Common myeloid progenitor, CD34-positive (primary cell): ENCODE data around the gene USP47.

Experiments
- CTCF ChIA-PET: fragments of 350-600 bp; sonication (Branson Sonifier 250); formaldehyde crosslinking; loops from one replicate; lab custom pipeline; 2021; ENCODE audit warnings: antibody characterized with exemption; lab: Charles Lee
- POLR2A ChIA-PET: fragments of 350-600 bp; sonication (Branson Sonifier 250); formaldehyde crosslinking; loops from one replicate; lab custom pipeline; 2021; ENCODE audit warnings: antibody characterized with exemption; lab: Charles Lee
- DNase-seq, 3 donors: peaks; one replicate each; pipeline versions ENCODE4 v3.0.0 to v3.0.0-alpha.2; 2013
- H3K27ac ChIP-seq, 2 experiments: 1 replicate in 1 of 2; 2 replicates in 1 of 2; pipeline ENCODE4 v1.7.0; 2013; ENCODE audit warnings: inconsistent platforms in 2 of 2, low read length in 2 of 2, mild to moderate bottlenecking in 2 of 2, low read depth in 1 of 2, moderate library complexity in 1 of 2; ENCODE audit not compliant: severe bottlenecking in 2 of 2, insufficient read depth in 1 of 2, poor library complexity in 1 of 2
- H3K27me3 ChIP-seq, 5 experiments: replicated peaks in 2 of 5; 1 replicate in 3 of 5; 2 replicates in 2 of 5; pipeline versions ENCODE4 v1.6.1 to v1.7.0; 2013; ENCODE audit warnings: low read length in 4 of 5, mild to moderate bottlenecking in 2 of 5, moderate library complexity in 2 of 5, inconsistent platforms in 1 of 5; ENCODE audit not compliant: insufficient read depth in 5 of 5, control insufficient read depth in 4 of 5
- H3K36me3 ChIP-seq, 4 experiments: 1 replicate in 2 of 4; 2 replicates in 2 of 4; pipeline versions ENCODE4 v1.6.1 to v1.7.0; 2013; ENCODE audit warnings: low read length in 3 of 4, control low read depth in 1 of 4, mild to moderate bottlenecking in 1 of 4; ENCODE audit not compliant: control insufficient read depth in 4 of 4, insufficient read depth in 4 of 4
- H3K4me1 ChIP-seq, 4 experiments: 1 replicate in 3 of 4; 2 replicates in 1 of 4; pipeline versions ENCODE4 v1.6.1 to v1.7.1; 2013; ENCODE audit warnings: low read length in 3 of 4, mild to moderate bottlenecking in 3 of 4, control low read depth in 1 of 4, inconsistent platforms in 1 of 4, moderate library complexity in 1 of 4; ENCODE audit not compliant: control insufficient read depth in 4 of 4, insufficient read depth in 4 of 4; ENCODE audit errors: control extremely low read depth in 1 of 4
- H3K4me3 ChIP-seq, 7 experiments: 1 replicate in 4 of 7; 2 replicates in 3 of 7; pipeline versions ENCODE4 v1.5.1 to v1.7.0; 2013; ENCODE audit warnings: mild to moderate bottlenecking in 7 of 7, low read length in 6 of 7, moderate library complexity in 6 of 7, inconsistent platforms in 2 of 7, low read depth in 2 of 7, control low read depth in 1 of 7; ENCODE audit not compliant: insufficient read depth in 4 of 7, control insufficient read depth in 1 of 7; ENCODE audit errors: extremely low read depth in 1 of 7
- H3K9me3 ChIP-seq, 5 experiments: 1 replicate in 4 of 5; 2 replicates in 1 of 5; pipeline versions ENCODE4 v1.6.1 to v1.7.1; 2013; ENCODE audit warnings: low read length in 4 of 5, mild to moderate bottlenecking in 2 of 5, inconsistent platforms in 1 of 5, low read depth in 1 of 5, moderate library complexity in 1 of 5; ENCODE audit not compliant: control insufficient read depth in 4 of 5, insufficient read depth in 2 of 5; ENCODE audit errors: control extremely low read depth in 1 of 5
- WGBS: methylation state at CpG from one replicate; pipeline ENCODE4 v1.1.5; 2013; ENCODE audit not compliant: insufficient coverage; 5-methylcytosine and 5-hydroxymethylcytosine counted together

USP47 gene

DNA sequence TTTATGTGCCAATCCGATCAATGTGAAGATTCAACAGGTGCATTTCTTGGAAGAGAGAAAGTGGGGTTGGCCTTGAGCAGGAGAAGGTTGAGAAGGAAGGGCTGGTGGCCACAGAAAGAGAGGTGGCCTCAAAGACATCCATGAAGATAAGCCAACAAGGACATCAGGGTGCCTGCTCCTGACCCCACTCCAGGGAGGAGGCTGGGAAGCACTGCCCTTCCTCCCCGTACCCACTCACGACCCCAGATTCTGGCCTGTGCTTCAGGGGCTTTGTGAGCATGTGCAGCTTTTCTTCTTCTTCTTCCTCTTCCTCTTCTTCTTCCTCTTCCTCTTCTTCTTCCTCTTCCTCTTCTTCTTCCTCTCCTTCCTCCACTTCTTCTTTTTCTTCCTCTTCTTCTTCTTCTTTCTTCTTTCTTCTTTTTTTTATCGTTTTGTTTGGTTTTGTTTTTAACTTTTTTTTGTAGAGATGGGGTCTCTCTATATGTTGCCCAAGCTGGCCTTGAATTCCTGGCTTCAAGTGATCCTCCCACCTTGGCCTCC lies 136.4 kb downstream of the USP47 start:
- POLR2A ChIA-PET: interaction anchor here (0.6 kb wide), 1 partner anchor 502 kb away, joined by 3 read pairs; no protein-coding TSS in a partner anchor
- WGBS: 96% methylated on average over 3 of the region's 4 CpGs
- Histone ChIP-seq H3K27me3 (no peaks in the 10 kb centered on the region), H3K4me1 (no peaks in the 10 kb centered on the region), H3K4me3 (no peak overlapping the region), H3K36me3 (no peaks in the 10 kb centered on the region), H3K9me3 (no peaks in the 10 kb centered on the region), H3K27ac (no peak overlapping the region)
- DNase-seq: no peak
- CTCF ChIA-PET: interaction anchor here (1.1 kb wide), 1 partner anchor 12 kb away, joined by 6 read pairs; no protein-coding TSS in a partner anchor

DNA sequence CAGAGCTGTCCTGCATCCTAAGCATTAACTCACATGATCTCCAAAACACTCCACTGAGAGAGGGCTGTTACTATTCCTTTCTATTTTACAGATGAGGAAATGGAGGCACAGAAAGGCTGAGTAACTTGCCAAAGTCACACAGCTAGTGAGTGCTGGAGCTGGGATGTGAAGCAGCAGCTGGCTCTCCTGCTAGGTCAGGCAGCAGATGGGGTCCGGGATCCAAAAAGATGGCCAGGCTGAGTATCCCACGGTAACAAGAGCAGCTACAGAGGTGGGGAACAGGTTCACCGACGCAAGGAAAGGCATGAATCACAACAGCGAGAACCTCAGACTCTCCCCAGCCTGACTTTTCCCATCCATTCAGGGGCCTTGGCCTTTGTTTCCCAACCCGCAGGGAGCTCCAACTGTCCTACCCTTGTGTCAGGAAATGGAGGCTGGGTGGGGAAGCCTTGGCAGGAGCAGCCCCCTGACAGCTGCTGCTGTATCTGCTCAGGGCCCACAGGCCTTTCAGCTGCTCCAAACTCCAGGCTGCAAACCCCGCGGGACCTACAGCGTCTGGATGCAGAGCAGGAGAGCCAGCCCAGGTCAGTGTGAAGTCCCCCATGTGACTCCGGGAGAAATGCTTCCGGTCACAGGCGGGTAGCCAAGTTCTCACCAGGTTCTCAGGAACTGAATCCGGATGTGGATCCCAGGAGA lies 137.2 kb downstream of the USP47 start:
- ChIA-PET POLR2A (interaction anchor here (0.6 kb wide), 1 partner anchor 501 kb away, joined by 3 read pairs; no protein-coding TSS in a partner anchor), CTCF (no interaction called here)
- H3K27me3 ChIP-seq: no peaks in the 10 kb centered on the region
- no peak for DNase-seq
- no peak overlapping the region for H3K4me3 ChIP-seq
- H3K4me1 ChIP-seq: no peaks in the 10 kb centered on the region
- H3K27ac ChIP-seq: no peak overlapping the region
- H3K9me3 ChIP-seq: no peaks in the 10 kb centered on the region
- 90% methylated on average over 12 of the region's 13 CpGs for WGBS
- H3K36me3 ChIP-seq: no peaks in the 10 kb centered on the region

DNA sequence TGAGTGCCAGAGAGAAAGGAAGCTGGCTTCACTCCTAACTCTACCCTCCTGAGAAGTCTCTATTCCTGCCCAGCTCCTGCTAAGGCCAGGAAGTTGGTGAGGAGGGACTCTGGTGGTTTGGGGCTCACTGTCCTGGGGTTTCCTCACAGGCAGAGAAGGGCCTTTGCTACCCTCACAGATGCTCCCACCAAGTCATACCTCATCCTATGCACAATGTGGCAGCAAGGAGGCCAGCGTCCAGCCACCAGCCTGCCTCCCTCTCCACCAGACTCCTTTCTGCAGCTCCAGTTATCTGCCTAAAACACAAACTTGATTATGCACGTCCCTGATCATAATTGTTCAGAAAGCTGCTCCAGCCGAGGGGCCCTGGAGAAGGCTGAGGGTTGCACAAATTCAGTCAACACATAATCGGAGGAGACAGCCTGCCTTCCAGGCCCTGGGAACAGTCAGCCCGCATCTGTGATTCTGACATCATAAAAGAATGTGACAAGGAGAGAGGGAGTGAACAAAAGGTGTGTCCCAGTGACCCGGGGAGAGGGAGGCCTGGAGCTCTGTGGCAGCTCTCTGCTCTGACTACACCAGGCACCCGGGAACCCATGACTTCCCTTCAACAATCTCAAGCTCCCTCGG lies 137.8 kb downstream of the USP47 start:
- CTCF ChIA-PET: no interaction called here
- 93% methylated on average over 7 of the region's 8 CpGs for WGBS
- no peaks in the 10 kb centered on the region for H3K9me3 ChIP-seq
- no peak overlapping the region for H3K27ac ChIP-seq
- POLR2A ChIA-PET: no interaction called here
- H3K36me3 ChIP-seq: no peaks in the 10 kb centered on the region
- H3K4me3 ChIP-seq: no peak overlapping the region
- no peaks in the 10 kb centered on the region for H3K4me1 ChIP-seq
- no peak for DNase-seq
- no peaks in the 10 kb centered on the region for H3K27me3 ChIP-seq

DNA sequence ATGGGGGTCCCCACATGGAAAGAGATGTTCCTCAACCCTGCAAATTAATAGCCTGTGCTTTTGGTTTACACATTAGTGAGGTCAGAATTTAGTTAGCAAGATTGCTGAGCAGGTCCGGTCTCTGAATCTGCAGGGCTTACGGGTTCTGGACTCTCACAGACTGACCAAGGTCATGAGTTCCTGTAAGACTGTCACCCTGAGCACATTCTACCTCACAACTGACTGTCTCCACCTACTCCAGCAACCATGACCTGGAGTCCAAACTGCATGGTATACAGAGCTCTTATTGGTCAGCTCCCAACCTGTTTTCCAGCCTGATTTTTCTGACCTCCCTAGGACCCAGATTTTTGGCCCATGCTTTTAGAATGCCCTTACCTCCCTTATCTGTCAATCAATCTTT lies 138.4 kb downstream of the USP47 start:
- Histone ChIP-seq H3K4me1 (no peaks in the 10 kb centered on the region), H3K9me3 (no peaks in the 10 kb centered on the region), H3K4me3 (no peak overlapping the region), H3K27ac (no peak overlapping the region), H3K36me3 (no peaks in the 10 kb centered on the region), H3K27me3 (no peaks in the 10 kb centered on the region)
- CTCF ChIA-PET: no interaction called here
- no peak for DNase-seq
- POLR2A ChIA-PET: no interaction called here
- 100% methylated on average over 2 of the region's 2 CpGs for WGBS

DNA sequence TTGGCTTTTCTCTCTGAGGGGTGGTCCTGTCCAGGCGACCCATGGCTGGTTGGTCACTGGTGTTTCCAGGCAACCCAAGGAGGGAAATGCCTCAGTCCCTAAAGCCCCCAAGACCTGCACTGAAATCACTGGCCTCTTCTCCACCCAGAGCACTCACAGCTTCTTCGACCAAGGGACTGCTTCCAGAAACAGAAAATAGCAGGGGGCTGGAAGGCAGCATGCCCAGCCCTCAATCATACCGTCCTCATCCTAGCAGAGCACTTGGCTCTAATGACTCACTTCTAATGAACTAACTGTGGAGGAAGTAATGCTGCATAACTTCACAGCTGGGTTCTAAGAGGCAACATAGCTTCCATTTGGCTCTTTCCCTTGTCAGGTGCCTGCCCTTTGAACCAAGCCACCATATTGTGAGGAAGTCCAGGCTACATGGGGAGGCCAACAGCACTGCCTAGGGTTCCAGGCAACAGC lies 139.1 kb downstream of the USP47 start:
- H3K4me1 ChIP-seq: no peaks in the 10 kb centered on the region
- no peak overlapping the region for H3K4me3 ChIP-seq
- CTCF ChIA-PET: interaction anchor here (0.8 to 0.9 kb wide), 2 partner anchors 10 to 62 kb away, joined by 3 read pairs; no protein-coding TSS in a partner anchor
- no peak for DNase-seq
- no peaks in the 10 kb centered on the region for H3K27me3 ChIP-seq
- H3K9me3 ChIP-seq: no peaks in the 10 kb centered on the region
- H3K27ac ChIP-seq: no peak overlapping the region
- POLR2A ChIA-PET: no interaction called here
- 93% methylated on average over 3 of the region's 3 CpGs for WGBS
- no peaks in the 10 kb centered on the region for H3K36me3 ChIP-seq

DNA sequence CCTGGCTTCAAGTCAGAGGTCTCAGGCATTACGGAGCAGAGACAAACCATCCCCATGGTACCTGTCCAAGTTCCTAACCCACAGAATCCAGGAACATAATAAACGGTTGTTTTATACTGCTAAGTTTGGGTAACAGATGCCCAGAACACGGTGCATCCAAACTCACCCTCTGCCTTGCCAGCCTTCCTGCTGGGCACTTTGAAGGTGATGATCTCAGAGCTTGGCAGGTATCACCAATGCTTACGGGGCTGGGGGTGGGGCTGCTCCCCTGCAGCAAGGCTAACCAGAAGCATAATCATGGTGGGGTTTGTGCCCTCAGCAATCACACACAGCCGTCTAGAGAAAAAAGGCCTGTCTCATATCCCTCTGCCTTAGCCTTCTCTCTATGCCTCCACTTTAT lies 139.6 kb downstream of the USP47 start:
- Histone ChIP-seq H3K4me1 (no peaks in the 10 kb centered on the region), H3K9me3 (no peaks in the 10 kb centered on the region), H3K4me3 (no peak overlapping the region), H3K36me3 (no peaks in the 10 kb centered on the region), H3K27me3 (no peaks in the 10 kb centered on the region), H3K27ac (no peak overlapping the region)
- POLR2A ChIA-PET: no interaction called here
- CTCF ChIA-PET: interaction anchor here (0.8 to 0.9 kb wide), 2 partner anchors 10 to 61 kb away, joined by 3 read pairs; no protein-coding TSS in a partner anchor
- no peak for DNase-seq
- WGBS: 96% methylated on average over 5 of the region's 5 CpGs

DNA sequence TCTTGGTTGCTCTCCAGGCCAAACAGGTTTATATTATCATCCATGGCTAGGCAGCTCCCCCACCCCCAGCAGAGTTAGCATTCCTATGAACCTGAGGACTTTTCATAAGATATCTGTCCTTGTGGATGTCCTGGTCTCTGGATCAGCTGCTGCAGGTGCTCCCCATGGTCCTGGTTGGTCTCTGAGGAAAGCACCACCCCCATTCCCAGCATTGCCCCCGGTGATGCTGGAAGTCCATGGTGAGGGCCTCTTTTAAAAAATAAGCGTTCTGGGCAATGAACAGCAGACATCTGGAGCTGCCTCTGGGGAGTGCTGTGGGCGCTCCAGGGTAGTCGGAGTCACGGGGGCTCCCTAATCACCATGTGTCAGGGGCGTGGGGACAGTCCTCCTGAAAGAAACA lies 140.1 kb downstream of the USP47 start:
- H3K9me3 ChIP-seq: no peaks in the 10 kb centered on the region
- CTCF ChIA-PET: no interaction called here
- no peaks in the 10 kb centered on the region for H3K27me3 ChIP-seq
- no peaks in the 10 kb centered on the region for H3K4me1 ChIP-seq
- POLR2A ChIA-PET: no interaction called here
- H3K4me3 ChIP-seq: no peak overlapping the region
- 97% methylated on average over 6 of the region's 6 CpGs for WGBS
- no peak for DNase-seq
- H3K36me3 ChIP-seq: no peaks in the 10 kb centered on the region
- no peak overlapping the region for H3K27ac ChIP-seq
